Prostate gland (tissue), 2 donors: ENCODE data around the gene KRTAP10-10.
"Not testable (repeated sequence)": the region's sequence is repeated elsewhere in the genome, so short reads cannot be mapped to it uniquely, and the experiment has no call there.

Source experiments
- CTCF ChIP-seq, 4 experiments: fragments of 200-600 bp in 2 of 4; fragments of 450-650 bp in 2 of 4; sonication (generic) in 2 of 4; IDR thresholded peaks; 1 replicate in 3 of 4; 2 replicates in 1 of 4; pipeline ENCODE4 v1.5.1; 2016 to 2019; ENCODE audit warnings: antibody characterized with exemption in 4 of 4, mild to moderate bottlenecking in 2 of 4, moderate library complexity in 2 of 4
- POLR2A ChIP-seq: fragments of 450-650 bp; IDR thresholded peaks from one replicate; pipeline ENCODE4 v1.6.1; 2016; ENCODE audit warnings: antibody characterized with exemption, mild to moderate bottlenecking
- POLR2AphosphoS5 ChIP-seq: sonication (generic); formaldehyde crosslinking; IDR thresholded peaks from one replicate; pipeline ENCODE4 v1.6.1; 2017; ENCODE audit warnings: antibody characterized with exemption

- TF ChIP-seq CTCF (IDR thresholded peaks at IDR 0.05); POLR2A; POLR2AphosphoS5: not testable (repeated sequence)
These were observed 36.1 kb upstream of the KRTAP10-10 start for GRCh38 chr21:44601091-44601490.
